PFSK-1 (cell line): Measurements from ENCODE around the gene PODN.

ENCODE experiments used
- FOXP2 ChIP-seq: optimal IDR thresholded peaks from 2 replicates; pipeline ENCODE3; 2011; ENCODE audit warnings: borderline replicate concordance, control low read depth, inconsistent platforms; ENCODE audit not compliant: insufficient read depth; ENCODE audit errors: extremely low read length, extremely low read depth
- POLR2AphosphoS5 ChIP-seq: IDR thresholded peaks from 2 replicates; pipeline ENCODE4 v1.6.1; 2012; ENCODE audit warnings: low read depth, mild to moderate bottlenecking, control low read depth, low read length, moderate library complexity
- SIN3A ChIP-seq: IDR thresholded peaks from 2 replicates; pipeline ENCODE4 v1.6.1; 2012; ENCODE audit warnings: mild to moderate bottlenecking, low read length, moderate library complexity, borderline replicate concordance; ENCODE audit not compliant: insufficient read depth
- TAF1 ChIP-seq: IDR thresholded peaks from 2 replicates; pipeline ENCODE4 v1.6.1; 2012; ENCODE audit warnings: low read length, control low read depth, borderline replicate concordance; ENCODE audit not compliant: insufficient read depth
- TF ChIP-seq, protein P1 (sequence below), 2 experiments: IDR thresholded peaks; 2 replicates each; pipeline versions ENCODE4 v1.6.1 to v1.8.0; 2011 to 2012; ENCODE audit warnings: low read depth in 2 of 2, low read length in 2 of 2, control low read depth in 1 of 2, inconsistent platforms in 1 of 2, mild to moderate bottlenecking in 1 of 2, moderate library complexity in 1 of 2; ENCODE audit not compliant: insufficient read depth in 1 of 2

Gene PODN

DNA sequence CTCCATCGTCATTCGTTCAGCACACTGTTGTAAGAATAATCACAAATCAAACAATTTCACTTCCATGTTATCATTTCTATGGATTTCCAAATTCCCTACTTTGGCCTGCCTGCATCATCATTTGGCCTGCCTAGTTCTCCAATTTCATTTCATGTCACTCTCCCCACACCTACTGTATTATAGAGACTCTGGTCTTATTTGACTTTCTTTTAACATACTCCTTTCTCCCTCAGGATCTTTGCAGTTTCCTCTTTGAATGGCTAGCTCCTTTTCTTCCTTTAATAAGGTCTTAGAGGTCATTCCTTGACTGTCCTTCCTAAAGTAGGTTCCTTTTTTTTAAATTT is 36.3 kb upstream of the PODN start:
- TF ChIP-seq TAF1, result no peak
- no peak for TF ChIP-seq FOXP2
- TF ChIP-seq, protein P1, sequence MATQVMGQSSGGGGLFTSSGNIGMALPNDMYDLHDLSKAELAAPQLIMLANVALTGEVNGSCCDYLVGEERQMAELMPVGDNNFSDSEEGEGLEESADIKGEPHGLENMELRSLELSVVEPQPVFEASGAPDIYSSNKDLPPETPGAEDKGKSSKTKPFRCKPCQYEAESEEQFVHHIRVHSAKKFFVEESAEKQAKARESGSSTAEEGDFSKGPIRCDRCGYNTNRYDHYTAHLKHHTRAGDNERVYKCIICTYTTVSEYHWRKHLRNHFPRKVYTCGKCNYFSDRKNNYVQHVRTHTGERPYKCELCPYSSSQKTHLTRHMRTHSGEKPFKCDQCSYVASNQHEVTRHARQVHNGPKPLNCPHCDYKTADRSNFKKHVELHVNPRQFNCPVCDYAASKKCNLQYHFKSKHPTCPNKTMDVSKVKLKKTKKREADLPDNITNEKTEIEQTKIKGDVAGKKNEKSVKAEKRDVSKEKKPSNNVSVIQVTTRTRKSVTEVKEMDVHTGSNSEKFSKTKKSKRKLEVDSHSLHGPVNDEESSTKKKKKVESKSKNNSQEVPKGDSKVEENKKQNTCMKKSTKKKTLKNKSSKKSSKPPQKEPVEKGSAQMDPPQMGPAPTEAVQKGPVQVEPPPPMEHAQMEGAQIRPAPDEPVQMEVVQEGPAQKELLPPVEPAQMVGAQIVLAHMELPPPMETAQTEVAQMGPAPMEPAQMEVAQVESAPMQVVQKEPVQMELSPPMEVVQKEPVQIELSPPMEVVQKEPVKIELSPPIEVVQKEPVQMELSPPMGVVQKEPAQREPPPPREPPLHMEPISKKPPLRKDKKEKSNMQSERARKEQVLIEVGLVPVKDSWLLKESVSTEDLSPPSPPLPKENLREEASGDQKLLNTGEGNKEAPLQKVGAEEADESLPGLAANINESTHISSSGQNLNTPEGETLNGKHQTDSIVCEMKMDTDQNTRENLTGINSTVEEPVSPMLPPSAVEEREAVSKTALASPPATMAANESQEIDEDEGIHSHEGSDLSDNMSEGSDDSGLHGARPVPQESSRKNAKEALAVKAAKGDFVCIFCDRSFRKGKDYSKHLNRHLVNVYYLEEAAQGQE (IDR thresholded peaks at IDR 0.05; ENCODE audit: insufficient read depth in 1 of 2, low read depth in 2 of 2, low read length in 2 of 2), result no peak
- TF ChIP-seq SIN3A, result no peak
- TF ChIP-seq POLR2AphosphoS5, result no peak

DNA sequence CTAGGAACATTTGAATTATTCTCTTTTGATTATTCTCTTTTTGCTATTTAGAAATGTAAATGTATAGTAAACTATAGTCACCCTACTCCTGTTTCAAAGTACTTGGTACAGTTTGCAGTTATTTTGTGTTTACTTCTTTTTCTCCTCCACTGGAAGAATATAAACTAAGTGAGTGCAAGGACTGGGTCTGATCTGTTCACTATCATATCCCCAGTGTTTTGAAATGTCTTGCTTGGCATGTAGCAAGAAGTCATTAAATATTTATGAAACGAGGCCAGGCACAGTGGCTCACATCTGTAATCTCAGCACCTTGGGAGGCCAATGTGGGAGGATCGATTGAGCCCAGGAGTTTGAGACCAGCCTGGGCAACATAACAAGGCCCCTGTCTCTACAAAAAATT is 35.8 kb upstream of the PODN start:
- TF ChIP-seq TAF1, result no peak
- TF ChIP-seq FOXP2, result no peak
- no peak for TF ChIP-seq SIN3A
- TF ChIP-seq, protein P1 (IDR thresholded peaks at IDR 0.05; ENCODE audit: insufficient read depth in 1 of 2, low read depth in 2 of 2, low read length in 2 of 2), result no peak
- TF ChIP-seq POLR2AphosphoS5, result no peak

DNA sequence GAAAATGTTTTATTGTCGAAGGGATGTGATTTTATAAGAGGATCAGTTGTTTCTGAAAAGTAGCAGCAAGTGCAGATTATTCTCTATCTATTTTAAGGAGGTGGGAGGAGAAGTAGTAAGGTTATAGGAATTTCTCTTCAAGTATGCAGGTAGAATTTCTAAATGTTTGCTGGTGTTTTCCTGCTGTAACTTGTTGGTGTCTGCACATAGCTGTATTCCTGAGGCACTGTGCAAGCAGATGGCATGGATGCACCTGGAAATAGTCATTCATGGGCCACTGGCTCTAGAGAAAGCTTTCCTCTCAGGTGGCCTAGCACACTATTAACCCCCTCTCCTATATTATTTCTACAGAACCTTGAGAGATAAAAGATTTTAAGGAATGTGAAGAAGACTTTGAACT is 30.3 kb upstream of the PODN start:
- TF ChIP-seq, protein P1 (IDR thresholded peaks at IDR 0.05; ENCODE audit: insufficient read depth in 1 of 2, low read depth in 2 of 2, low read length in 2 of 2), result no peak
- TF ChIP-seq SIN3A, result no peak
- no peak for TF ChIP-seq POLR2AphosphoS5
- TF ChIP-seq FOXP2, result no peak
- no peak for TF ChIP-seq TAF1

DNA sequence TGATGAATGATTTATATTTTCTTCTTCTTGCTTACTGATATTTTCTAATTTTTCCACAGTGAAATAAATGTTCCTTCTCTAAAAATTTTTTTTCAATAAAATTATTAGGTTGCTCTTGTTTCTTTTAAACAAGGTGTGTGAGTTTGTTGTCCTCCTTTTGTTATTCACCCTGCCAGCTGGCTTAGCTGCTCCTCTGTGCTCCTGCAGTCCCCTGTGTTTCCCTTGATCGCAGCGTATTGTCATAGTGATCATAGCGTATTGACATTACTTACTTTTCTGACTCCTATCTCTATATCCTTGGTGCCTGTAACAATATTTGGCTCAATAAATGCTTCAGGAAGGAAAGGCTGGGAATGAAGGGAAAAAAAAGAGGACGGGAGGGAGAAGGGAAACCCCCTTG is 24.9 kb upstream of the PODN start:
- no peak for TF ChIP-seq FOXP2
- no peak for TF ChIP-seq POLR2AphosphoS5
- TF ChIP-seq TAF1, result no peak
- TF ChIP-seq SIN3A, result no peak
- TF ChIP-seq, protein P1 (IDR thresholded peaks at IDR 0.05; ENCODE audit: insufficient read depth in 1 of 2, low read depth in 2 of 2, low read length in 2 of 2), result no peak

DNA sequence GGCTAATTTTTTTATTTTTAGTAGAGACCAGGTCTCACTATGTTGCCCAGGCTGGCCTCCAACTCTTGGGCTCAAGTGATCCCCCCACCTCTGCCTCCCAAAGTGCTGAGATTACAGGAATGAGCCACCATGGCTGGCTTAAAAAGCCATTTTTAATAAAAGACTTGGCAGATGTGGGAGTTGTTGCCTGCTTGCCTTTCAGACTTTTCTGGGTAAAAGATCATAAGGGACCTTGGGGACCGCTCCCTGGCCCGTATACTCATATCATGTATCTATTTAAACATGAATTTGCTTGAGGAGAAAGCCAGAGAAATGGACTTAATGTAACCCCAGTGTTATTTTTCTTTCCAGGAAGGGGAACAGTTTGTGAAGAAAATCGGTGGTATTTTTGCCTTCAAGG is 23.4 kb upstream of the PODN start:
- TF ChIP-seq FOXP2 (no peak), TAF1 (no peak), SIN3A (no peak)
- TF ChIP-seq, protein P1 (IDR thresholded peaks at IDR 0.05; ENCODE audit: insufficient read depth in 1 of 2, low read depth in 2 of 2, low read length in 2 of 2), result no peak
